DLD1 (cell line): ENCODE data around the gene MAPRE3.
"Not testable (repeated sequence)": the region's sequence is repeated elsewhere in the genome, so short reads cannot be mapped to it uniquely, and the experiment has no call there.

ENCODE experiments used
- in situ Hi-C: cut with HindIII; loops from 2 replicates; pipeline ENCODE4 v1.10.0; 2017; ENCODE audit warnings: low sequenced_read_pairs

MAPRE3 gene

GRCh38 chr2:26970244-26970927 is at the start of gene MAPRE3:
Gene MAPRE3, plus strand, starts transcription at chr2:26970637. Its CDS starts 51,582 bp downstream, at chr2:27022219.
- in situ Hi-C loops, result no loop called here

DNA sequence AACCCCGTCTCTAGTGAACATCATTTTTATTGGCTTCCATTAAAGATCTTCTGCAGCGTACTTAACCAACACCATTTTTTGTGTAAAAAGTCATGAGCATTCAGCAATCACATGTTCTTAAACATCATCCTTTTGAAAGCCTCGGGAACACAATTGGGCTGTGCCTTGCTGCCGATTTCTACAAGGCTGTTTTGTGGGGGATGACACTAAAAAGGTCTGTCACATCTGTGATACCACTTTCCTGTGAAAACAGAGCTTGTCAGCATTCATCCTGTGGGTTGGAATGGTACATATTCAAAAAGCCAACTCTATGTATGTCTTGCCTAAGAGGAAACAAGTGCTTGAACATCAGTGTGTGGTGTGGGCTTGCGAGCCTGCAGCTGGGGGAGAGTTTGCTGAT is 49.1 kb upstream of the MAPRE3 start:
- in situ Hi-C loops, result no loop called here

DNA sequence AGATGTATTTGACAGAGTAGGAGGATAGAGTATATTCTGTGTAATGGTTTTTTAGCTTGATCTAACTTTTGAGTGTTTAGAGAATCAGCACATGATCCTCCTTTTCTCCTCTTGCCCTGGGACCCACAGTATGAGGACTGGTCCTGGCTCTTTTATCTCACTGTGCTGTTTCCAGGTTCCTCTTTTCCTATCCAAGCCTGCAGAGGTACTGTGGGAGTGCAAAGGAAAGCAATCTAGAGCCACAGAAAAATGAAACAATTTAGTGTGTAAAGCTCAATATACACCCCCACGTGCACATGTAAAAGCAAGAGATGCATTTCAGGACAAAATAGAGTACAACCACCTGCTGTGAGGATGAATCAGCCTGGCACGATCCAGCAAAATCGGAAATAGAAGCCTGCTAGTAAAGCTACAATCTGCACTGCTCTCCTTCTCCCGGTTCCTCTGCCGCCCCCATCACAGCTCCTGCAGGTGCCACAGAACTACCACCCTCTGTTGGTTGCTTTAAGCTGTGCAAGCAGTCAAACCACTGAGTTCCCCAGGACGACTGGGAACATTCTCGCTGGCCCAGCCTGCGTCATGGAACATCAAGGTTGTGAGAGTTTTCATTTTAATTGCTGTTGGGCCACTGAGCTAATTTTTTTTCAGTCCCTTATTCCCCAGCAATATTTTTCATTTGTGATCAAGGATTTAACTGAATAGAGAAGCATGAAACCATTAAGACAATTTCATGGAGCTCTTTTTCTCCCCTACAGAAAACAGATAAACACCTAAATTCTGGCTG is 47.8 kb upstream of the MAPRE3 start:
- in situ Hi-C loops, result no loop called here

DNA sequence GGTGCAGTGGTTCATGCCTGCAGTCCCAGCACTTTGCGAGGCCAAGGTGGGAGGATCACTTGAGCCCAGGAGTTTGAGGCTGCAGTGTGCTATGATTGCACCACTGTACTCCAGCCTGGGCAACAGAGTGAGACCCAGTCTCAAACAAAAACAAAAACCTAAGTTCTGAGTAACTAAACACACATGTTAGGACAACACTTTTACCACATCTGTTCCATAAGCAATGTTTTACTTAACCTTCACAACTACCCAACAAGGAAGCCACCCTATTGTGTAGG is 47.3 kb upstream of the MAPRE3 start:
- in situ Hi-C loops, result not testable (repeated sequence)

DNA sequence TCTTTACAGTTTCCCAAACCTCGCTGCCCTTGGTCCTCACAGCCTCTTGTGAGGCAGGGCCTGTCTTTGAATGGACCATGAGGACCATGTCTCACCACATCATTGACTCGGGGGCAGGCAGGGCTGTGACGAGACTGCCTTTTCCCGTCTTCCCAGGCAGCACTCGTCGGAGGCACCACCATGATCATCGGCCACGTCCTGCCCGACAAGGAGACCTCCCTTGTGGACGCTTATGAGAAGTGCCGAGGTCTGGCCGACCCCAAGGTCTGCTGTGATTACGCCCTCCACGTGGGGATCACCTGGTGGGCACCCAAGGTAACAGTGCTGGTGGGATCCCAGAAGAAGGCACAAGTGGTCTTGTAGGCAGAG is 45.7 kb upstream of the MAPRE3 start:
- in situ Hi-C loops, result no loop called here

GRCh38 chr2:26925100-26925791 is 45.2 kb upstream of the MAPRE3 start:
- in situ Hi-C loops, result no loop called here

DNA sequence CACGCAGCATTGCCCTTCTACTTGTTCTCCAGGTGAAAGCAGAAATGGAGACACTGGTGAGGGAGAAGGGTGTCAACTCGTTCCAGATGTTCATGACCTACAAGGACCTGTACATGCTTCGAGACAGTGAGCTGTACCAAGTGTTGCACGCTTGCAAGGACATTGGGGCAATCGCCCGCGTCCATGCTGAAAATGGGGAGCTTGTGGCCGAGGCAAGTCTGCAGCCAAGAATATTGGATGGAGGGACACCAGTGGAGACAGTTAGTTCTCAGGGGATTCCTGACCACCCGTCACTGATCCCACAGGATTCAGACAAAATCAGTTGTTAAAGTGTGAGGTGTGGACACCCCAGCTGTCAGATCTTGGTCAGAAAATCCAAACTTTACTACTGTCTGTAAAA is 43.2 kb upstream of the MAPRE3 start:
- in situ Hi-C loops, result no loop called here

GRCh38 chr2:26932974-26933373 is 37.5 kb upstream of the MAPRE3 start:
- in situ Hi-C loops, result no loop called here

GRCh38 chr2:26933431-26934334 is 36.8 kb upstream of the MAPRE3 start:
- in situ Hi-C loops, result no loop called here

- in situ Hi-C loops, result no loop called here
Observed at GRCh38 chr2:26934335-26934724, 36.1 kb upstream of the MAPRE3 start.

DNA sequence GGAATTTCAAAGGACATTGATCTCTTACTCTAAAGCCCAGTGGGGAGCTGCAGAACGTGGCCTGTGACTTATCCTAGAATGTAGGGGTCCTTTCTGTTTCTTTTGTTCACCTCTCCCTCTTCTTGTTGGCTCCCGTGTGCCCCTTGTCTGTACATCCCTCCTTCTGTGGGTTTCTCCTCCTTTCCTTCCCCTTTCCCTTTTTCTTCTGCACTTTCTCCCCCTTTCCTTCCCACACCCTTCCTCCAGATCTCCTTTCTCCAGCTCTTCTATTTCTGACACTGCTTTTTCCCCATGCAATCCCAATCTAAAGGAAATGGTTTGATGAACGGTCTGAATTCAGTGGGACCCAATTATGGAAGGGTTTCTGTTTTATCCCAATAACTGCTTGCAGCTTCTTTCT is 35.5 kb upstream of the MAPRE3 start:
- in situ Hi-C loops, result no loop called here

GRCh38 chr2:26936855-26937254 is 33.6 kb upstream of the MAPRE3 start:
- in situ Hi-C loops, result no loop called here

GRCh38 chr2:26938399-26939118 is 31.9 kb upstream of the MAPRE3 start:
- in situ Hi-C loops, result no loop called here

DNA sequence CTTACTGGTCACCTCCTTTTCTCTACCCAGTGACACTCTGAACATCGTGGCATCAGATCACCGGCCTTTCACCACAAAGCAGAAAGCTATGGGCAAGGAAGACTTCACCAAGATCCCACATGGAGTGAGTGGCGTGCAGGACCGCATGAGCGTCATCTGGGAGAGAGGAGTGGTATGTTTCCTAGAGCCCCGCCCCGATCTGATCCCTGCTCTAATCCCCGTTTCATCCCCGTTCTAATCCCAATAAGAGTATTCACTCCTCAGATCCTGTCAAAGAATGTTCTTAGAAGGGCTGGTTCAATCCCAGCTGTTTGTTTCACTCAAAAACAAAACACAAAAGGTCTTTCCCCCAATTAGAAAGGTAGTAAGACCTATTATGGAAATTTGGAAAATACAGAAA is 30.4 kb upstream of the MAPRE3 start:
- in situ Hi-C loops, result no loop called here

DNA sequence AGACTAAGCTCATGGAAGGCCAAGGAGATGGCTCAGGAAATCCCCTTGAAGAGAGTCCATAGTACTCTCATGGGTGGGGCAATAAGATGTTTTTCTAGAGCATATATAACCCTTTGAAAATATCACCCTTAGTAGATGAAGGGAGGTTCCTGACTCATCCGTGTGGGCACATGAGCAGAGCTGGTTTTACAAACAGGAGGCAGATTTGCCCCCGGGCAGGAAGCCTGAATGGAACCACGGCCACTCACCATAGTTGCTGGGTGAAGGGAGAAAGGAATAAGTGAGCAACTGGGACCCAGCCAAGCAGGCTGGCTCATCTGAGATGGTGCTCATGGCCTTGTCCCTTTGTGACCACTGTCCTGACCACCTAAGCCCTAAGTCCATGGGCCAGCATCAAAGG is 29.0 kb upstream of the MAPRE3 start:
- in situ Hi-C loops, result no loop called here

GRCh38 chr2:26942543-26943295 is 27.7 kb upstream of the MAPRE3 start:
- in situ Hi-C loops, result no loop called here

GRCh38 chr2:26945991-26946750 is 24.3 kb upstream of the MAPRE3 start:
- in situ Hi-C loops, result no loop called here

DNA sequence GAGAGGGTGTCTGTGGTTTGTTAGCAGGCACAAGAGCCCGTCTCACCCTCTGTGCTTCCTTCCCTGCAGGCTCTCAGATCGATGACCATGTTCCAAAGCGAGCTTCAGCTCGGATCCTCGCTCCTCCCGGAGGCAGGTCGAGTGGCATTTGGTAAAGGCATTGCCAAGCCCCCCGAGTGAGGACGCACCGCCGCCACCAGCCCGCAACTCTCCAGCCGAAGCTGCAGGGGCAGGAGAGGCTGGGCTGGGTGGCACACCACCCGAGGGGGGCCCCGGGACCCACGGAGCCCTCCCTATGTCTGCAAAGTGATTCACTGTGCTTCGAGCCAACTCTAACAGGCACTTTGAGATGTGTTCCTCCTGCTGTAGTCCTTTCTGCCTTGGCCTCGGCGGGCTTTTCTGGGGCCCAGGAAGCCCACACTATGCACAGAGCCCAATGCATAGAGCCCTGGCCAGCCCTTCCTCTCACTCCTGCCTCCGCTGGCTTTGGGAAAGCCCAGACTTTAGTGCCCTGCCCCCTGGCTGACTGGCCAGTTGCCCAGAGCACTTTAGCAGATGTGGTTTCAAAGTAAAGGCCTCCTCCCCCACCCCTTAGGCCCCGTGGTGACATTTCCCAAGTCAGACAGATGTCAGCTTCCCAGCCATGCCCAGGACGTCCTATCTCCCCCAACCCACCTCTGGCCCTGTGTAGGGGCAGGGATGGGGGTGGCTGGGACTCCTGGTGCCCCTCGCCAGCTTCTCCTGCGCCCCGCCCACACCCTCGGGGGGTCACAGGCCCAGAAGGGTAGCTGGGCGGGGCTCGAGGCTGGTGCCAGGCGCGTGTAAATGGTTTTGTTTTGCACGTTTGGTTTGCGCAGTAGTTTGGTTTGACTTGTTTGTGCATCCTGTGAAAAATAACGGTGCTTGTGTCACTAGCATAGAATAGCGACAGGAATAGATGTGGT is 23.3 kb upstream of the MAPRE3 start:
- in situ Hi-C loops, result no loop called here
